GM13976 (cell line): Measurements from ENCODE around the gene PIK3IP1.

Source experiments
- DNase-seq: peaks from one replicate; pipeline ENCODE4 v3.0.0; 2012; ENCODE audit warnings: low spot score
- in situ Hi-C: fragments of 300-500 bp; cut with MboI; formaldehyde crosslinking; loops from one replicate; pipeline ENCODE4 v1.12.0; 2022; ENCODE audit warnings: low sequenced_read_pairs, mixed read lengths, inconsistent platforms; ENCODE audit not compliant: unreplicated experiment
- TF ChIP-seq, protein P1 (sequence below): IDR thresholded peaks from 2 replicates; pipeline ENCODE4 v1.5.1; 2012; ENCODE audit warnings: borderline replicate concordance, mild to moderate bottlenecking; ENCODE audit not compliant: insufficient read depth; ENCODE audit errors: extremely low read depth, missing control alignments, control extremely low read depth

Gene PIK3IP1

DNA sequence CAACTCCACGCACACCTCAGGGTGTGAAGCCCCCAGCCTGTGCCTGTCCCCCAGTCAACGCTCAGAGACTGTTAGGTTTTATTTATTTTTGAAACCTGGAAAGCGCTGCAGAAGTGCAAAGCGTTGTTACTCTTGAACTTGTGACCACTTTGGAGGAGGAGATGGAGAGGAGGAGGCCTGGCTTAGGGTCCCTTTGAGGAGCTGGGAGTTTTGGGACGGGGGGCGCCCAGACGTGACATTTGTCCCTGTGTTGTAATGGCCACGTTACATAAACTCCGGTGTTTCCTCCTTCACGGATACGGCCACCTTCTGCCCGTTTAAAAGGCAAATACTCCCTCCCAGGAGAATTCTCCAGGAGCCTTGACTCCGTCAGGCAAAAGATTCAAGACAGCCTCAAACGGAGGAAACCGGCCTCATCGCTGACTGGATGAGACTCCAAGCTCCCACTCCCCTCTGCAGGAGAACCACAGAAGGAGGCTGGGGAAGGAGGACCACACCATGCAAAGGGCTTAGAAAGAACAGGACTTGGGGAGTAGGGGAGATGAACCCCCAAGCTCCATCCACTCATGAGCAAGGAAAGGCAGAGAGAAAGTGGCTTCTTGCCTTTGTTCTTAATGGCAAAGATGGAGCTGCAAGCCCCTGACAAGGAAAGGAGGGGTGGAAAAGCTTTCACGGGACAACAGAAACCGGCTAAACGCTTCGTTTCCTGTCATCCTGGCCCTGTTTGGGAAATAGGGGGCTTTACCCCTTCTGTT is 630 bp downstream of the PIK3IP1 start:
- no peak for DNase-seq
- TF ChIP-seq, protein P1, sequence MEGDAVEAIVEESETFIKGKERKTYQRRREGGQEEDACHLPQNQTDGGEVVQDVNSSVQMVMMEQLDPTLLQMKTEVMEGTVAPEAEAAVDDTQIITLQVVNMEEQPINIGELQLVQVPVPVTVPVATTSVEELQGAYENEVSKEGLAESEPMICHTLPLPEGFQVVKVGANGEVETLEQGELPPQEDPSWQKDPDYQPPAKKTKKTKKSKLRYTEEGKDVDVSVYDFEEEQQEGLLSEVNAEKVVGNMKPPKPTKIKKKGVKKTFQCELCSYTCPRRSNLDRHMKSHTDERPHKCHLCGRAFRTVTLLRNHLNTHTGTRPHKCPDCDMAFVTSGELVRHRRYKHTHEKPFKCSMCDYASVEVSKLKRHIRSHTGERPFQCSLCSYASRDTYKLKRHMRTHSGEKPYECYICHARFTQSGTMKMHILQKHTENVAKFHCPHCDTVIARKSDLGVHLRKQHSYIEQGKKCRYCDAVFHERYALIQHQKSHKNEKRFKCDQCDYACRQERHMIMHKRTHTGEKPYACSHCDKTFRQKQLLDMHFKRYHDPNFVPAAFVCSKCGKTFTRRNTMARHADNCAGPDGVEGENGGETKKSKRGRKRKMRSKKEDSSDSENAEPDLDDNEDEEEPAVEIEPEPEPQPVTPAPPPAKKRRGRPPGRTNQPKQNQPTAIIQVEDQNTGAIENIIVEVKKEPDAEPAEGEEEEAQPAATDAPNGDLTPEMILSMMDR = no peak
- in situ Hi-C loops = no loop called here

DNA sequence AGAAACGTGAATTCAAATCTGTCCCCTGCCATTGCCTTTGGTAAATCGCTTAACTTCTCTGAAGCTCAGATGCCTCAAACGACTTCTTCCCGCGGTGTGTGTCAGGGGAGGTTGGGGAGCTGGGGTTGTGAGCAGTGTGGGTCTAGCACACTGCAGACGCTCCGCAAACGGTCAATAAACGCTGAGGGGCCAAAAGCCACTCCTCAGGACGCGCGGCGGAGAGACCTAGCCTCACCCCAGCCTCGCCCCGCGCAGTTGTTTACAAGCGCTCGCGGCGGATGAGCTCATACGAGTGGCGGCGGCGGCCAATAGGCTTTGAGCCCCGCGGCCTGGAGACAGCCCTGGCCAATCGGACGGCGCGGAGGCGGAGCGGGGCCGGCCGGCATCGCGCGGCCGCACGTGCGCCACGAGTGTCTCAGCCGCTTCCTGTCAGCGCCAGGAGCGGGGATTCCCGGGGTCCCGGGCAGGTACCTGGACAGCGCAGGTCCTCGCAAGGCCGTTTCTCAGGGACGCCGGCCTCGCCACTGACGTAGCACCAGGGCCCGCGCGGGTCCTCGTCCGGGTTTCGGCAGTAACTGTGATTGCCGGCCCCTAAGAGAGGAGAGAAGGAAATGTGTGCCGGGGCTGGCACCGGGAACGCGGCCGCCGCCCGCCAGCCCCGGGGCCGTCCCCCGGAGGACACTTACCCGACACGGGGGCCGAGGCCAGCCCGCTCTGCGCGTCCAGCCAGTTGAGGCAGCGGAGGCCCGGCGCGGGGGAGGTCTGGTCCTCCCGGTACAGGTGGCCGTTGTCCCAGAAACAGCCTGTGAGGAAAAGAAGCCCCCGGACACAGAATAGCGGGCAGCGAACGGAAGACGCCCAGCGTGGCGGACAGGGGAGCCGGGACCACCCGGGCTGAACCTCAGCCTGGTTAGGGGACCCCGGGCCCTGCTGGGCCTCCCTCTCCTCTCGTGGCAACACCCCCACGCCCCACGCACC is 1.5 kb downstream of the PIK3IP1 start:
- DNase-seq = peak; percentile 97
- in situ Hi-C loops = no loop called here
- TF ChIP-seq, protein P1 = no peak

DNA sequence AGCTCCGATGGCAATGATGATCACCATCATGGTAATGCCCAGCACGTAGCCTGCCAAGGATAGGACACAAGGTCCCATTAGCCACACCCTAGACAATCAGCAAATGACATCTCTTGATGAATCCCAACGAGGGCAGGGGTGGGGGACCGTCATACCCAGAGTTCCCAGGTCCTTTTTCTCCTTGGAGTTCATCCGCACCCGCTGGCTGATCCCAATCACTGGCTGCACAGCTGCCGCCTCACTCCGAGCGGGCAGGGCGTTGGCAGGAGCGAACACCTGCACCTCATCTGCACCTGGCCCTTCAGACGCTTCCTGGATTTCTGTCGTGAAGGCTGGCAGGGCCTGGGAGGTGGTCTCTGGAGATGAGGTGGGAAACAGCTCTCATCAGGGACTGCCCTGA is 2.9 kb downstream of the PIK3IP1 start:
- in situ Hi-C loops = no loop called here
- DNase-seq = no peak
- TF ChIP-seq, protein P1 = no peak

DNA sequence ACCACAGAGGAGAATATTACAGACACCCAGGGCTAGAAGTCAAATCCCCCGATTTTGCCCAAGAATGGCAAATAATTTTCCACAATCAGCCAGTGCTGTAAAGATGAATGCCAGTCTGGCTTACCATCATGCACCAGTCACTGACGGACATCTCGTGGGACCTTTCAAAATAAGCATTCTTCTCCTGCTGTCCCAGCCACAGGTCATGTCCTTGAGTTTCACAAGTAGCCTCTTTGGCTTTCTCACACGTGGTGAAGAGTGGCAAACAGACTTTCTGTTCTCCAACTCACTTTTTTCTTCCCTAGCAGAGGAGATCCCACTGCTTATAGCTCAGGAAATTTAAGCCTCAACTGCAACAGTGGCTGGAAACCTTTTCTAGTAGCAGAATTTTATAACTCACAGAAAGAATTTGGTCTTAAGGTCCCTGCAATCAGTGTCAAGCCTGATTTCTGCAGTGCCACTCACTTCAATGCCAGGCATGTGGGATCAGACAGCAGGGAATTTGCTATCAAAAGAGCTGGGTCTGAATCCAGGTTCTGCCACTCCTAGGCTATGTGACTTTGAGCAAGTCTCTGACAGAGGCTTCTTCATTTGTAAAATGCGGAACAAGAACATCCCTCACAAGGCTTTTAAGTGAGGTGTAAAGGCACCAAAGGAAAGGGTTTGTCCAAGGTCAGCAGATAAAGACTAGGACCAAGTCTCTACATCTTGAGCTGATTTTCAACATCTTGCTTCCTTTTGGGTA is 3.6 kb downstream of the PIK3IP1 start:
- no peak for DNase-seq
- TF ChIP-seq, protein P1 = no peak
- in situ Hi-C loops = no loop called here

DNA sequence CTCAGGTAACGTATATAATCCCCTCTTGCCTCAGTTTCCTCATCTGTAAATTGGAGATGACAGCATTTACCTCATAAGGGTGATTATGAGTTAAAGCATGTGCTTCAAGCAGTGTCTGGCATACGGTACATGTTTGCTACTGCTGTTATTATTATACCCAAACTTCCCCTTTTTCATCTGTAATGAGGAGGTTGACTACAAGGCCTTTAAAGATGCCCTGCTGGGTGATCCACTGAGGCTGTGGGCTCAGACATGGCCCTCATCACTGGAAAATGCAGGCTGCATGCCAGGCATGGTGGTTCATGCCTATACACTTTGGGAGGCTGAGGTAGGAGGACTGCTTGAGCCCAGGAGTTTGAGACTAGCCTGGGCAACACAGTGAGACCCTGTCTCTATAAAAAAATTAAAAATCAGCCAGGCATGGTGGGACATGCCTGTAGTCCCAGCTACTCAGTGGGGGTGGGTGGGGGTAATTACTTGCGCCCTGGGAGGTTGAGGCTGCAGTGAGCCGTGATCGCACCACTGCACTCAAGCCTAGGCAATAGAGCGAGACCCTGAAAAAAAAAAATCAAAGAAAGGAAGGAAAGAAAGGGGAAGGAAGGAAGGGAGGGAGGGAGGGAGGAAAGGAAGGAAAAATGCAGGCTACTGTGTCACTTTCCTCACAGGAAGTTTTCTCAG is 4.3 kb downstream of the PIK3IP1 start:
- no peak for DNase-seq
- TF ChIP-seq, protein P1 = no peak
- in situ Hi-C loops = no loop called here
